SK-N-SH (cell line): ENCODE results near the gene FBN1. TPM values are rescaled to one million over a fixed set of nuclear protein-coding genes. Genes with fewer than 3 reads are reported as not detected.

Experiments used
- CTCF ChIA-PET: fragments of 300-600, 350-600 bp; formaldehyde crosslinking; extraction: SDS; loops from one replicate; lab custom pipeline; 2021; lab: Yijun Ruan, JAX
- POLR2A ChIA-PET: fragments of 350-600 bp; sonication (Branson Sonifier 250); formaldehyde crosslinking; extraction: SDS; loops from one replicate; lab custom pipeline; 2020; ENCODE audit warnings: antibody characterized with exemption, inconsistent platforms; lab: Yijun Ruan, JAX
- DNase-seq: peaks from one replicate; pipeline ENCODE4 v3.0.0; 2012
- H2AFZ ChIP-seq: fragments of 200-600 bp; sonication (generic); 2 replicates; pipeline ENCODE4 v1.8.1; 2016; ENCODE audit warnings: antibody characterized with exemption, mild to moderate bottlenecking, low read depth
- H3F3A ChIP-seq: fragments of 200-600 bp; sonication (generic); replicated peaks from 2 replicates; pipeline ENCODE3; 2016; ENCODE audit warnings: antibody characterized with exemption, mild to moderate bottlenecking; ENCODE audit not compliant: insufficient read depth
- H3K27ac ChIP-seq, 2 experiments: fragments of 200-500 bp in 1 of 2; fragments of 200-600 bp in 1 of 2; sonication (Bioruptor generic) in 1 of 2; sonication (generic), shearing (Covaris generic) in 1 of 2; 2 replicates each; pipeline versions ENCODE4 v1.5.1 to v1.6.1; 2014 to 2016; ENCODE audit warnings: low read depth in 2 of 2, inconsistent platforms in 1 of 2, low read length in 1 of 2, mild to moderate bottlenecking in 1 of 2, mixed read lengths in 1 of 2
- H3K27me3 ChIP-seq: fragments of 200-600 bp; sonication (generic), shearing (Covaris generic); 2 replicates; pipeline ENCODE4 v1.6.1; 2016; ENCODE audit warnings: mixed run types; ENCODE audit not compliant: insufficient read depth
- H3K36me3 ChIP-seq, 2 experiments: fragments of 200-500 bp in 1 of 2; fragments of 200-600 bp in 1 of 2; sonication (Bioruptor generic) in 1 of 2; sonication (generic) in 1 of 2; replicated peaks in 1 of 2; 2 replicates each; pipeline versions ENCODE3 to v1.5.1; 2014 to 2016; ENCODE audit warnings: low read length in 1 of 2, mild to moderate bottlenecking in 1 of 2; ENCODE audit not compliant: insufficient read depth in 2 of 2, control insufficient read depth in 1 of 2
- H3K4me1 ChIP-seq, 2 experiments: fragments of 200-500 bp in 1 of 2; fragments of 200-600 bp in 1 of 2; sonication (Bioruptor generic) in 1 of 2; sonication (generic), shearing (Covaris generic) in 1 of 2; 2 replicates each; pipeline versions ENCODE4 v1.5.1 to v1.6.1; 2014 to 2016; ENCODE audit warnings: low read depth in 1 of 2, low read length in 1 of 2, mixed run types in 1 of 2; ENCODE audit not compliant: insufficient read depth in 2 of 2, control insufficient read depth in 1 of 2
- H3K4me2 ChIP-seq: fragments of 200-600 bp; sonication (generic), shearing (Covaris generic); 2 replicates; pipeline ENCODE4 v1.6.1; 2017; ENCODE audit warnings: mixed run types
- H3K4me3 ChIP-seq, 2 experiments: fragments of 200-500 bp in 1 of 2; fragments of 200-600 bp in 1 of 2; sonication (Bioruptor generic) in 1 of 2; sonication (generic), shearing (Covaris generic) in 1 of 2; 2 replicates each; pipeline versions ENCODE4 v1.5.1 to v1.8.1; 2014 to 2016; ENCODE audit warnings: low read depth in 2 of 2, inconsistent platforms in 1 of 2, low read length in 1 of 2, mild to moderate bottlenecking in 1 of 2, mixed read lengths in 1 of 2, moderate library complexity in 1 of 2
- H3K79me2 ChIP-seq: fragments of 200-600 bp; sonication (generic); 2 replicates; pipeline ENCODE4 v1.8.1; 2017; ENCODE audit warnings: mild to moderate bottlenecking; ENCODE audit not compliant: insufficient read depth
- H3K9ac ChIP-seq: fragments of 200-600 bp; sonication (generic); 2 replicates; pipeline ENCODE4 v1.6.1; 2017; ENCODE audit warnings: mixed run types
- H3K9me2 ChIP-seq: fragments of 200-600 bp; sonication (generic); 2 replicates; pipeline ENCODE4 v1.6.1; 2017; ENCODE audit warnings: mixed run types
- H3K9me3 ChIP-seq: fragments of 200-600 bp; sonication (generic); 2 replicates; pipeline ENCODE4 v1.6.1; 2017; ENCODE audit warnings: mixed run types, mild to moderate bottlenecking, moderate library complexity
- H4K20me1 ChIP-seq: fragments of 200-600 bp; sonication (generic); 2 replicates; pipeline ENCODE4 v1.6.1; 2017; ENCODE audit warnings: mild to moderate bottlenecking, mixed run types; ENCODE audit not compliant: insufficient read depth
- CHD2 ChIP-seq: fragments of 150-350 bp; IDR thresholded peaks from 2 replicates; pipeline ENCODE4 v1.6.1; 2018; ENCODE audit warnings: low read length; ENCODE audit not compliant: partially characterized antibody
- ELF1 ChIP-seq: IDR thresholded peaks from 2 replicates; pipeline ENCODE4 v1.4.0; 2012
- EZH2phosphoT487 ChIP-seq: fragments of 200-600 bp; sonication (generic); IDR thresholded peaks from 2 replicates; pipeline ENCODE4 v1.6.1; 2017; ENCODE audit warnings: low read depth, mixed run types, mild to moderate bottlenecking, antibody characterized with exemption, moderate library complexity, borderline replicate concordance
- FOSL2 ChIP-seq: IDR thresholded peaks from 2 replicates; pipeline ENCODE4 v1.4.0; 2012; ENCODE audit warnings: low read depth, mild to moderate bottlenecking, moderate library complexity, borderline replicate concordance
- FOXJ3 ChIP-seq: sonication (generic); formaldehyde crosslinking; IDR thresholded peaks from 2 replicates; pipeline ENCODE4 v1.5.1; 2020; ENCODE audit warnings: mild to moderate bottlenecking, missing genetic modification reagents
- FOXM1 ChIP-seq: IDR thresholded peaks from 2 replicates; pipeline ENCODE4 v1.4.0; 2012; ENCODE audit warnings: low read depth, mild to moderate bottlenecking
- JUND ChIP-seq: IDR thresholded peaks from 2 replicates; pipeline ENCODE4 v1.4.0; 2012
- MXI1 ChIP-seq: IDR thresholded peaks from 2 replicates; pipeline ENCODE4 v1.6.1; 2012; ENCODE audit warnings: mild to moderate bottlenecking, low read depth, low read length, improper control_type of control experiment
- POLR2AphosphoS5 ChIP-seq: IDR thresholded peaks from 2 replicates; pipeline ENCODE4 v1.6.1; 2012; ENCODE audit warnings: low read depth, low read length
- RAD21 ChIP-seq: IDR thresholded peaks from 2 replicates; pipeline ENCODE4 v1.6.1; 2012; ENCODE audit warnings: mild to moderate bottlenecking, low read length
- RCOR1 ChIP-seq: fragments of 150-350 bp; IDR thresholded peaks from 2 replicates; pipeline ENCODE4 v1.6.1; 2017; ENCODE audit warnings: antibody characterized with exemption, low read length
- TEAD4 ChIP-seq: IDR thresholded peaks from 2 replicates; pipeline ENCODE4 v1.4.0; 2012; ENCODE audit warnings: mild to moderate bottlenecking, borderline replicate concordance; ENCODE audit not compliant: insufficient read depth
- YY1 ChIP-seq: IDR thresholded peaks from 2 replicates; pipeline ENCODE4 v1.4.0; 2012; ENCODE audit warnings: low read depth, mild to moderate bottlenecking
- WGBS: methylation state at CpG from one replicate; pipeline ENCODE4 v1.1.6; 2017; ENCODE audit warnings: low lambda C conversion rate; 5-methylcytosine and 5-hydroxymethylcytosine counted together
- polyA plus RNA-seq, 3 experiments: library from polyadenylated mRNA; depleted of rRNA; stranded (reverse); fragments of >200 nt; gene quantifications; 2 replicates each; pipeline ENCODE4 v1.2.3, GENCODE V29; 2012
- TF ChIP-seq, protein P1 (sequence below): fragments of 150-350 bp; IDR thresholded peaks from 2 replicates; pipeline ENCODE4 v1.6.1; 2016; ENCODE audit warnings: mild to moderate bottlenecking, low read depth, low read length
- TF ChIP-seq, protein P2 (sequence below): IDR thresholded peaks from 2 replicates; pipeline ENCODE4; 2012
- TF ChIP-seq, protein P3 (sequence below): fragments of 200-600 bp; sonication (generic); IDR thresholded peaks from 2 replicates; pipeline ENCODE4 v1.6.1; 2017; ENCODE audit warnings: antibody characterized with exemption, mild to moderate bottlenecking, moderate library complexity

FBN1 gene
- polyA plus RNA-seq, 1 of the 3 experiments (the other 2 are of a cell fraction) = 248 TPM

DNA sequence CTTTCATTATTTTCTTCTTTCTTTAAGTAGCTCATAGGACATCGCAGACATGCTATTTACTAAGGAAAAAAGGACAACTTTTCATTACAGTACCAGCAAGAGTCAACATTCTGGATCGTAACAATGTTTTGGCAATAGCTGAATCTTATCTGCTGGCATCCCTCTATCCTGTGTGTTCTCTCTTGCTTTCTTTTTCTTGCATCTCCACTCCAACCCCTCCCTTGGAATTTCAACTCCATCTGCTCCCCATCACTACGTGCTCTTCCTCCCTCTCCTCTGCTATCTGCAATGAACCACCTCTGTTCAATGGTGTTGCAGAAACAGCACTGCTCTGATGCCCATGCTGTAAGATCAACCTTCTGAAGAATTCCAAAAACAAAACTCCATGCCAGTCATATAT, 106.6 kb downstream of the FBN1 start:
- ChIA-PET CTCF (no interaction called here), POLR2A (no interaction called here)
- Histone ChIP-seq H3K36me3 (peaks cover 30 to 72% of the 10 kb centered on the region in 2 experiments), H4K20me1 (peaks cover 41% of the 10 kb centered on the region), H3K4me2 (no peak overlapping the region), H3K27ac (no peak overlapping the region), H3K9me3 (no peaks in the 10 kb centered on the region), H3K4me1 (peaks cover 39 to 59% of the 10 kb centered on the region in 2 experiments; a peak in 3 of 4 replicates), H3K27me3 (no peaks in the 10 kb centered on the region), H3F3A (peaks cover 41% of the 10 kb centered on the region), H3K4me3 (no peak overlapping the region), H3K79me2 (peaks cover 99% of the 10 kb centered on the region), H3K9me2 (no peaks in the 10 kb centered on the region), H2AFZ (no peak overlapping the region), H3K9ac (no peak overlapping the region)
- no peak for DNase-seq
- no peak for TF ChIP-seq RCOR1
- TF ChIP-seq FOSL2 = no peak
- WGBS = 100% methylated on average over 3 of the region's 3 CpGs

DNA sequence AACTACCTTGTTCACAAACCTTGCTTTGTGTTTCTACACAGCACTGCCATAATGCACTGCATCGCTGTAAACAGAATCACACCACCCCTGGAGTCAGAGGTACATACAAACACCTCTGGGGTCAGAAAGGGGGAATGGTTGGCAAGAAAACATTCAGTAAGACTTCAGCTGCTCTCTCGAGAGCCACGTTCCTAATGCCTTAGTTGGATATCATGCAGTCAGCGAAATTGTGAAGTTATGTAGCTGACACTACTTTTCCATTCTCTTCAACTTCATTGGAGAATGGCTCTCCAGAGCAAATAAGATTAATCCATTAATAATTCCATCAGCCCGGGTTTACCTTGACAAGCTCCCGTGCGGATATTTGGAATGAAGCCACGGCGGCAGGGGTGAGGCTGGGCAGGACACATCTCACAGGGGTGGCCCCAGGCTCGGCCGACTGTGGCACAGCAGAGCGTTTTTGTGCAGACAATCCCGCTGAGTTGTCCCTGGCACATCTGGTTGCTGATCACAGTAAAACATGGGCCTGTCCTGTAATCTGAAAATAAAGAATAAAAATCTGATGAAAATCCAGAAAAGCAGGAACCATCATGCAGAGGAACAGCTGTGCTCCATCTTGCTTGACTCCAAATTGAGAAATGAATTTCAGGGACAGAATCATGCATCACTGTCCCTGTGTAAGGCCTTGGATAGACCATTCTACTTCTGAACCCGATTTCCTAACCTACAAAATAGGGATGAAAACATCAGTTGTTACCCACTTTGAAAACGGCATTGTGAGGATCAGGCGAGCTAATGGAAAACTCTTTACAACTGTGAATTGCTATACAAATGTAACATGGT, 108.0 kb downstream of the FBN1 start:
- H3K9me3 ChIP-seq = no peaks in the 10 kb centered on the region
- no peaks in the 10 kb centered on the region for H3K27me3 ChIP-seq
- peaks cover 42 to 67% of the 10 kb centered on the region in 2 experiments; a peak in 3 of 4 replicates for H3K4me1 ChIP-seq
- no peak overlapping the region; the same call in 1 of the 2 replicates for H3K4me2 ChIP-seq
- CTCF ChIA-PET = interaction anchor here (0.9 to 1.2 kb wide), 3 partner anchors 119 to 265 kb away, joined by 3 to 4 read pairs (median 3); no protein-coding TSS in a partner anchor
- no peak for DNase-seq
- peak overlapping the region; percentile 67 to 96 for H3K27ac ChIP-seq
- no peak overlapping the region for H2AFZ ChIP-seq
- no peak overlapping the region for H3K4me3 ChIP-seq
- peaks cover 48% of the 10 kb centered on the region for H3F3A ChIP-seq
- H3K9ac ChIP-seq = no peak overlapping the region
- no peak for TF ChIP-seq TEAD4
- TF ChIP-seq JUND = no peak
- TF ChIP-seq ELF1 = no peak
- no peak for TF ChIP-seq MXI1
- TF ChIP-seq, protein P1, sequence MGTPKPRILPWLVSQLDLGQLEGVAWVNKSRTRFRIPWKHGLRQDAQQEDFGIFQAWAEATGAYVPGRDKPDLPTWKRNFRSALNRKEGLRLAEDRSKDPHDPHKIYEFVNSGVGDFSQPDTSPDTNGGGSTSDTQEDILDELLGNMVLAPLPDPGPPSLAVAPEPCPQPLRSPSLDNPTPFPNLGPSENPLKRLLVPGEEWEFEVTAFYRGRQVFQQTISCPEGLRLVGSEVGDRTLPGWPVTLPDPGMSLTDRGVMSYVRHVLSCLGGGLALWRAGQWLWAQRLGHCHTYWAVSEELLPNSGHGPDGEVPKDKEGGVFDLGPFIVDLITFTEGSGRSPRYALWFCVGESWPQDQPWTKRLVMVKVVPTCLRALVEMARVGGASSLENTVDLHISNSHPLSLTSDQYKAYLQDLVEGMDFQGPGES = no peak
- TF ChIP-seq POLR2AphosphoS5 = no peak
- TF ChIP-seq FOXM1 = no peak
- TF ChIP-seq YY1 = no peak
- TF ChIP-seq FOXJ3 (CRISPR knock-in tag) = no peak
- no peak for TF ChIP-seq EZH2phosphoT487
- TF ChIP-seq, protein P2, sequence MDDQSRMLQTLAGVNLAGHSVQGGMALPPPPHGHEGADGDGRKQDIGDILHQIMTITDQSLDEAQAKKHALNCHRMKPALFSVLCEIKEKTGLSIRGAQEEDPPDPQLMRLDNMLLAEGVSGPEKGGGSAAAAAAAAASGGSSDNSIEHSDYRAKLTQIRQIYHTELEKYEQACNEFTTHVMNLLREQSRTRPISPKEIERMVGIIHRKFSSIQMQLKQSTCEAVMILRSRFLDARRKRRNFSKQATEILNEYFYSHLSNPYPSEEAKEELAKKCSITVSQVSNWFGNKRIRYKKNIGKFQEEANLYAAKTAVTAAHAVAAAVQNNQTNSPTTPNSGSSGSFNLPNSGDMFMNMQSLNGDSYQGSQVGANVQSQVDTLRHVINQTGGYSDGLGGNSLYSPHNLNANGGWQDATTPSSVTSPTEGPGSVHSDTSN = no peak
- TF ChIP-seq CHD2 = no peak
- no peak for TF ChIP-seq RAD21
- TF ChIP-seq, protein P3, sequence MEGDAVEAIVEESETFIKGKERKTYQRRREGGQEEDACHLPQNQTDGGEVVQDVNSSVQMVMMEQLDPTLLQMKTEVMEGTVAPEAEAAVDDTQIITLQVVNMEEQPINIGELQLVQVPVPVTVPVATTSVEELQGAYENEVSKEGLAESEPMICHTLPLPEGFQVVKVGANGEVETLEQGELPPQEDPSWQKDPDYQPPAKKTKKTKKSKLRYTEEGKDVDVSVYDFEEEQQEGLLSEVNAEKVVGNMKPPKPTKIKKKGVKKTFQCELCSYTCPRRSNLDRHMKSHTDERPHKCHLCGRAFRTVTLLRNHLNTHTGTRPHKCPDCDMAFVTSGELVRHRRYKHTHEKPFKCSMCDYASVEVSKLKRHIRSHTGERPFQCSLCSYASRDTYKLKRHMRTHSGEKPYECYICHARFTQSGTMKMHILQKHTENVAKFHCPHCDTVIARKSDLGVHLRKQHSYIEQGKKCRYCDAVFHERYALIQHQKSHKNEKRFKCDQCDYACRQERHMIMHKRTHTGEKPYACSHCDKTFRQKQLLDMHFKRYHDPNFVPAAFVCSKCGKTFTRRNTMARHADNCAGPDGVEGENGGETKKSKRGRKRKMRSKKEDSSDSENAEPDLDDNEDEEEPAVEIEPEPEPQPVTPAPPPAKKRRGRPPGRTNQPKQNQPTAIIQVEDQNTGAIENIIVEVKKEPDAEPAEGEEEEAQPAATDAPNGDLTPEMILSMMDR = no peak
- H3K36me3 ChIP-seq = peaks cover 28 to 74% of the 10 kb centered on the region in 2 experiments
- H3K9me2 ChIP-seq = no peaks in the 10 kb centered on the region
- peaks cover 99% of the 10 kb centered on the region for H3K79me2 ChIP-seq
- H4K20me1 ChIP-seq = peaks cover 40% of the 10 kb centered on the region
- POLR2A ChIA-PET = interaction anchor here (0.9 kb wide), 1 partner anchor 108 kb away, joined by 3 read pairs; the partner anchor contains the start of gene FBN1
- 87% methylated on average over 12 of the region's 16 CpGs for WGBS
